Common myeloid progenitor, CD34-positive (primary cell): ENCODE data around the gene C1QC.

Experiments
- CTCF ChIA-PET: fragments of 350-600 bp; sonication (Branson Sonifier 250); formaldehyde crosslinking; loops from one replicate; lab custom pipeline; 2021; ENCODE audit warnings: antibody characterized with exemption; lab: Charles Lee
- POLR2A ChIA-PET: fragments of 350-600 bp; sonication (Branson Sonifier 250); formaldehyde crosslinking; loops from one replicate; lab custom pipeline; 2021; ENCODE audit warnings: antibody characterized with exemption; lab: Charles Lee
- DNase-seq, 3 donors: peaks; one replicate each; pipeline versions ENCODE4 v3.0.0 to v3.0.0-alpha.2; 2013
- H3K27ac ChIP-seq, 2 experiments: 1 replicate in 1 of 2; 2 replicates in 1 of 2; pipeline ENCODE4 v1.7.0; 2013; ENCODE audit warnings: inconsistent platforms in 2 of 2, low read length in 2 of 2, mild to moderate bottlenecking in 2 of 2, low read depth in 1 of 2, moderate library complexity in 1 of 2; ENCODE audit not compliant: severe bottlenecking in 2 of 2, insufficient read depth in 1 of 2, poor library complexity in 1 of 2
- H3K27me3 ChIP-seq, 5 experiments: replicated peaks in 2 of 5; 1 replicate in 3 of 5; 2 replicates in 2 of 5; pipeline versions ENCODE4 v1.6.1 to v1.7.0; 2013; ENCODE audit warnings: low read length in 4 of 5, mild to moderate bottlenecking in 2 of 5, moderate library complexity in 2 of 5, inconsistent platforms in 1 of 5; ENCODE audit not compliant: insufficient read depth in 5 of 5, control insufficient read depth in 4 of 5
- H3K36me3 ChIP-seq, 4 experiments: 1 replicate in 2 of 4; 2 replicates in 2 of 4; pipeline versions ENCODE4 v1.6.1 to v1.7.0; 2013; ENCODE audit warnings: low read length in 3 of 4, control low read depth in 1 of 4, mild to moderate bottlenecking in 1 of 4; ENCODE audit not compliant: control insufficient read depth in 4 of 4, insufficient read depth in 4 of 4
- H3K4me1 ChIP-seq, 4 experiments: 1 replicate in 3 of 4; 2 replicates in 1 of 4; pipeline versions ENCODE4 v1.6.1 to v1.7.1; 2013; ENCODE audit warnings: low read length in 3 of 4, mild to moderate bottlenecking in 3 of 4, control low read depth in 1 of 4, inconsistent platforms in 1 of 4, moderate library complexity in 1 of 4; ENCODE audit not compliant: control insufficient read depth in 4 of 4, insufficient read depth in 4 of 4; ENCODE audit errors: control extremely low read depth in 1 of 4
- H3K4me3 ChIP-seq, 7 experiments: 1 replicate in 4 of 7; 2 replicates in 3 of 7; pipeline versions ENCODE4 v1.5.1 to v1.7.0; 2013; ENCODE audit warnings: mild to moderate bottlenecking in 7 of 7, low read length in 6 of 7, moderate library complexity in 6 of 7, inconsistent platforms in 2 of 7, low read depth in 2 of 7, control low read depth in 1 of 7; ENCODE audit not compliant: insufficient read depth in 4 of 7, control insufficient read depth in 1 of 7; ENCODE audit errors: extremely low read depth in 1 of 7
- H3K9me3 ChIP-seq, 5 experiments: 1 replicate in 4 of 5; 2 replicates in 1 of 5; pipeline versions ENCODE4 v1.6.1 to v1.7.1; 2013; ENCODE audit warnings: low read length in 4 of 5, mild to moderate bottlenecking in 2 of 5, inconsistent platforms in 1 of 5, low read depth in 1 of 5, moderate library complexity in 1 of 5; ENCODE audit not compliant: control insufficient read depth in 4 of 5, insufficient read depth in 2 of 5; ENCODE audit errors: control extremely low read depth in 1 of 5
- WGBS: methylation state at CpG from one replicate; pipeline ENCODE4 v1.1.5; 2013; ENCODE audit not compliant: insufficient coverage; 5-methylcytosine and 5-hydroxymethylcytosine counted together

The C1QC gene

GRCh38 chr1:22600817-22601605 is 42.4 kb upstream of the C1QC start:
- Histone ChIP-seq H3K9me3 (no peaks in the 10 kb centered on the region), H3K27ac (no peak overlapping the region), H3K4me3 (no peak overlapping the region), H3K4me1 (no peaks in the 10 kb centered on the region), H3K27me3 (peaks cover 0 to 53% (median 2%) of the 10 kb centered on the region in 5 experiments), H3K36me3 (no peaks in the 10 kb centered on the region)
- DNase-seq: no peak
- ChIA-PET CTCF (no interaction called here), POLR2A (no interaction called here)
- WGBS: 91% methylated on average over 29 of the region's 39 CpGs

DNA sequence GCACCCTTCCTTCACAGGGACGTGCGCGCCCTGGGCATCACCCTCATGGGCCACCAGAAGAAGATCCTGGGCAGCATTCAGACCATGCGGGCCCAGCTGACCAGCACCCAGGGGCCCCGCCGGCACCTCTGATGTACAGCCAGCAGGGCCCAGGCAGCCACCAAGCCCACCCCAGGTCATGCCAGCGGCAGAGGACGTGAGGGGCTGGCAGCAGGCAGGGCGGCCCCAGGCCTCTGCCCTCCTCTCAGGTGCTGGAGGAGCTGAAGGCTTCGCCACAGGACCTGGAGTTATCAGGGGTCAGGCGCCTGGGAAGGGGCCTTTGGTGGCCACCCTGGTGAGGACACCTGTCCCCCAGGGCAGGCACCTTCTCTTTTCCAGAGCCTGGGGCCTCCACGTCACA is 41.8 kb upstream of the C1QC start:
- H3K27me3 ChIP-seq: peaks cover 0 to 58% (median 2%) of the 10 kb centered on the region in 5 experiments
- no peak overlapping the region for H3K4me3 ChIP-seq
- DNase-seq: no peak
- no peaks in the 10 kb centered on the region for H3K9me3 ChIP-seq
- no peak overlapping the region for H3K27ac ChIP-seq
- no peaks in the 10 kb centered on the region for H3K4me1 ChIP-seq
- WGBS: 94% methylated on average over 11 of the region's 12 CpGs
- CTCF ChIA-PET: no interaction called here
- no peaks in the 10 kb centered on the region for H3K36me3 ChIP-seq
- POLR2A ChIA-PET: no interaction called here

DNA sequence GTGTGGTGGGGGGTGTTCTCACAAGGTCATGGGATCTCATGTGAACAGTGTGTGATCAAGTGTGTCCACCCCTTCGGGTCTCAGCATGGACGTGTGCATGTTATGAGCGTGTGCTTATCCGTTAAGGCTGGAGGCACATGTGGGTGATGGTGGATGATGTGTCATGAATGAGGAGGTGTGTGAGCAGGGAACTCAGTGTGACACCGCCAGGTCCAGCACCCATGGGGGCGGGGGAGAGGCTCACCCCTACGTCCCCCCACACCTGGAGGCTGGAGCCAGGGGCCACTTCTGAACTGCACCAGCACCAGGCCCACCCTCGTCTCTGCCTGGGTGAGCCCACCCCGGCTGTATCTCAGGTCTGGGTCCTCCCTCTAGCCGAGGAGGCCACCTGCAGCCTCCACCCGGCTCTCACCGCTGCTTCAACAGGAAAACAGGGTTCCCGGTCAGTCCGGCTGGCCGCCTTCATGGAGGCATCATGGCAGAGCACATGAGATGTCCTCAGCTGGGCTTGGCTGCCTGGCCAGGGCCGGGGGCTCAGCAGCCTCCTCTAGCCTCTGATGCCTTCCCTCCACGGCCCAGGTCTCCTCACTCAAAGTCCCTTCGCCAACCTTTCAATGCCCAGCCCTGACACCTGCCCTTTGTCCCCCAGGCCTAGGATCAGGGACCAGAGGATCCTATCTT is 41.2 kb upstream of the C1QC start:
- H3K4me3 ChIP-seq: no peak overlapping the region
- H3K4me1 ChIP-seq: no peaks in the 10 kb centered on the region
- H3K27me3 ChIP-seq: peaks cover 0 to 61% (median 2%) of the 10 kb centered on the region in 5 experiments
- DNase-seq: no peak
- no peak overlapping the region for H3K27ac ChIP-seq
- CTCF ChIA-PET: no interaction called here
- 94% methylated on average over 16 of the region's 18 CpGs for WGBS
- no peaks in the 10 kb centered on the region for H3K9me3 ChIP-seq
- POLR2A ChIA-PET: no interaction called here
- H3K36me3 ChIP-seq: no peaks in the 10 kb centered on the region

GRCh38 chr1:22606161-22606560 is 37.3 kb upstream of the C1QC start:
- Histone ChIP-seq H3K4me3 (no peak overlapping the region), H3K27me3 (peaks cover 0 to 77% (median 2%) of the 10 kb centered on the region in 5 experiments), H3K27ac (no peak overlapping the region), H3K36me3 (no peaks in the 10 kb centered on the region), H3K4me1 (no peaks in the 10 kb centered on the region), H3K9me3 (no peaks in the 10 kb centered on the region)
- ChIA-PET POLR2A (no interaction called here), CTCF (no interaction called here)
- 53% methylated on average over 3 of the region's 4 CpGs for WGBS
- DNase-seq: no peak

- ChIA-PET CTCF (no interaction called here), POLR2A (no interaction called here)
- Histone ChIP-seq H3K4me1 (no peaks in the 10 kb centered on the region), H3K27ac (no peak overlapping the region), H3K36me3 (no peaks in the 10 kb centered on the region), H3K27me3 (peaks cover 0 to 73% (median 2%) of the 10 kb centered on the region in 5 experiments), H3K9me3 (no peaks in the 10 kb centered on the region), H3K4me3 (no peak overlapping the region)
- peak in 1 of 3 donors; percentile 3 for DNase-seq
- WGBS: 6% methylated on average over 10 of the region's 10 CpGs
These were observed 36.3 kb upstream of the C1QC start for GRCh38 chr1:22607154-22607553.

GRCh38 chr1:22608361-22608760 is 35.1 kb upstream of the C1QC start:
- Histone ChIP-seq H3K27ac (no peak overlapping the region), H3K4me3 (no peak overlapping the region), H3K4me1 (no peaks in the 10 kb centered on the region), H3K27me3 (peaks cover 0 to 69% (median 3%) of the 10 kb centered on the region in 5 experiments), H3K36me3 (no peaks in the 10 kb centered on the region), H3K9me3 (no peaks in the 10 kb centered on the region)
- ChIA-PET CTCF (no interaction called here), POLR2A (interaction anchor here (0.6 kb wide), 1 partner anchor 24 kb away, joined by 3 read pairs; no protein-coding TSS in a partner anchor)
- WGBS: no CpG with 5 or more reads among the region's 3 CpGs
- no peak for DNase-seq

DNA sequence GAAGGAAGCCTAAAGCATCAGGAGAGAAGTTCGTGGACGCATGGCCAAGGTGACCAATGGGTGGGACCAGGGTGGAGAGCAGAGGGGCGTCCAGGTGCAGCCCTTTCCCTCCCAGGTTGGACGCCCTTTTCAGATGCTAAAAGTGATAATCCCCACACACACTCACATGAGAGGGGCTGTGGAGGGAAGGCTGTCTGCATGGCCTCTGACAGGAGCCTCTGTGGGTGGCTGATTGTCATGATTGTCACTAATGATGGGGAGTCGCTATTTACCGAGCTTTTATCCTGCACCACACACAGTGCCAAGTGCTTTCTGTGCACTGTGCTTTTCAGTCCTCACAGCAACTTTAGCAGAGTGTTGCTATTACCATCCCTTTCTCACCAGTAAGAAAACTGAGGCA is 34.1 kb upstream of the C1QC start:
- H3K27me3 ChIP-seq: peaks cover 0 to 67% (median 3%) of the 10 kb centered on the region in 5 experiments
- H3K36me3 ChIP-seq: no peaks in the 10 kb centered on the region
- 8% methylated on average over 2 of the region's 6 CpGs for WGBS
- no peak overlapping the region for H3K4me3 ChIP-seq
- CTCF ChIA-PET: interaction anchor here (0.8 kb wide), 1 partner anchor 13 kb away, joined by 3 read pairs; no protein-coding TSS in a partner anchor
- H3K27ac ChIP-seq: no peak overlapping the region
- POLR2A ChIA-PET: no interaction called here
- no peaks in the 10 kb centered on the region for H3K4me1 ChIP-seq
- no peak for DNase-seq
- H3K9me3 ChIP-seq: no peaks in the 10 kb centered on the region
